Astrocyte (in vitro differentiated cells and primary cell): ENCODE results near the gene DUS2. TPM values are rescaled to one million over a fixed set of nuclear protein-coding genes. Genes with fewer than 3 reads are reported as not detected.
"Not testable (repeated sequence)": the region's sequence is repeated elsewhere in the genome, so short reads cannot be mapped to it uniquely, and the experiment has no call there.

Experiments
- DNase-seq: peaks from one replicate; pipeline ENCODE4 v3.0.0-alpha.2; 2010; ENCODE audit warnings: low read depth
- FAIRE-seq: peaks from 2 replicates; lab custom pipeline; 2011; peaks lifted over from hg19 to GRCh38; lab: Jason Lieb, UNC
- H2AFZ ChIP-seq: 2 replicates; pipeline ENCODE4 v1.6.0; 2012; ENCODE audit warnings: low read depth, low read length, inconsistent platforms
- H3K27ac ChIP-seq: 2 replicates; pipeline ENCODE4 v1.5.1; 2011; ENCODE audit warnings: low read depth, low read length, inconsistent platforms
- H3K27me3 ChIP-seq: 2 replicates; pipeline ENCODE4 v1.6.0; 2011; ENCODE audit warnings: low read length, inconsistent platforms; ENCODE audit not compliant: insufficient read depth
- H3K36me3 ChIP-seq: 2 replicates; pipeline ENCODE4 v1.5.1; 2011; ENCODE audit warnings: low read length, inconsistent platforms; ENCODE audit not compliant: insufficient read depth
- H3K4me1 ChIP-seq: 2 replicates; pipeline ENCODE4 v1.5.1; 2011; ENCODE audit warnings: low read length, inconsistent platforms; ENCODE audit not compliant: insufficient read depth
- H3K4me2 ChIP-seq: 2 replicates; pipeline ENCODE4 v1.6.0; 2012; ENCODE audit warnings: low read length, inconsistent platforms
- H3K4me3 ChIP-seq: 2 replicates; pipeline ENCODE4 v1.5.1; 2011; ENCODE audit warnings: low read depth, mild to moderate bottlenecking, low read length, inconsistent platforms; ENCODE audit not compliant: insufficient read depth
- H3K79me2 ChIP-seq: 2 replicates; pipeline ENCODE4 v1.6.0; 2012; ENCODE audit warnings: mild to moderate bottlenecking, low read length, inconsistent platforms; ENCODE audit not compliant: insufficient read depth
- H3K9ac ChIP-seq: 2 replicates; pipeline ENCODE4 v1.6.0; 2012; ENCODE audit warnings: mild to moderate bottlenecking, low read length, inconsistent platforms
- H3K9me3 ChIP-seq: 2 replicates; pipeline ENCODE4 v1.5.1; 2012; ENCODE audit warnings: low read depth, mild to moderate bottlenecking, low read length, inconsistent platforms; ENCODE audit not compliant: insufficient read depth
- H4K20me1 ChIP-seq: 2 replicates; pipeline ENCODE4 v1.6.0; 2012; ENCODE audit warnings: low read length, inconsistent platforms; ENCODE audit not compliant: insufficient read depth
- H3K27ac Mint-ChIP-seq: one replicate; pipeline ENCODE4 v1.8.0; 2021; ENCODE audit warnings: mild to moderate bottlenecking, mixed read lengths; ENCODE audit not compliant: unreplicated experiment
- H3K27me3 Mint-ChIP-seq: one replicate; pipeline ENCODE4 v1.8.0; 2021; ENCODE audit warnings: low read depth, mixed read lengths; ENCODE audit not compliant: unreplicated experiment
- H3K36me3 Mint-ChIP-seq: one replicate; pipeline ENCODE4 v1.8.0; 2021; ENCODE audit warnings: low read depth, mixed read lengths; ENCODE audit not compliant: unreplicated experiment
- H3K4me1 Mint-ChIP-seq: one replicate; pipeline ENCODE4 v1.8.0; 2021; ENCODE audit warnings: low read depth, mixed read lengths; ENCODE audit not compliant: unreplicated experiment
- H3K4me3 Mint-ChIP-seq: one replicate; pipeline ENCODE4 v1.8.0; 2021; ENCODE audit warnings: mild to moderate bottlenecking, moderate library complexity, mixed read lengths; ENCODE audit not compliant: unreplicated experiment
- H3K9me3 Mint-ChIP-seq: one replicate; pipeline ENCODE4 v1.8.0; 2021; ENCODE audit warnings: mild to moderate bottlenecking, mixed read lengths; ENCODE audit not compliant: unreplicated experiment
- EZH2 ChIP-seq: IDR thresholded peaks from 2 replicates; pipeline ENCODE4 v1.6.1; 2012; ENCODE audit warnings: mild to moderate bottlenecking, low read length, inconsistent platforms; ENCODE audit not compliant: insufficient read depth
- total RNA-seq: library from RNA; stranded (reverse); gene quantifications from 2 replicates; pipeline ENCODE4 v1.2.1, GENCODE V29; 2021
- TF ChIP-seq, protein P1 (sequence below): IDR thresholded peaks from 2 replicates; pipeline ENCODE4 v1.5.1; 2011; ENCODE audit warnings: low read depth, mild to moderate bottlenecking, inconsistent platforms, low read length, moderate library complexity; ENCODE audit not compliant: insufficient read depth

DUS2 gene
- total RNA-seq, 1 donor from 2014 or later, result 14.9 TPM

DNA sequence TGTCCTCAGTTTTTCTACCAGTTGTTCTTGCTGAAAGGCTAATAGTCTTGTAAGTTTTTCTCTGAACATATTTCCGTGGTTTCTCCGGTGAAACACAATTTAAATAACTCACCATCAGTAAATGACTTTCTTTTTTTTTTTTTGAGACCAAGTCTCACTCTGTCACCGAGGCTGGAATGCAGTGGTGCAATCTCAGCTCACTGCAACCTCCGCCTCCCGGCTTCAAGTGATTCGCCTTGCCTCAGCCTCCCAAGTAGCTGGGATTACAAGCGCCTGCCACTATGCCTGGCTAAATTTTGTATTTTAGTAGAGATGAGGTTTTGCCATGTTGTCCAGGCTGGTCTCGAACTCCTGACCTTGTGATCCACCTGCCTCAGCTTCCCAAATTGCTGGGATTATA, 91.9 kb downstream of the DUS2 start:
- Histone ChIP-seq H3K79me2 (peaks cover 81% of the 10 kb centered on the region), H4K20me1 (peaks cover 79% of the 10 kb centered on the region)
- FAIRE-seq, result not testable (repeated sequence)

DNA sequence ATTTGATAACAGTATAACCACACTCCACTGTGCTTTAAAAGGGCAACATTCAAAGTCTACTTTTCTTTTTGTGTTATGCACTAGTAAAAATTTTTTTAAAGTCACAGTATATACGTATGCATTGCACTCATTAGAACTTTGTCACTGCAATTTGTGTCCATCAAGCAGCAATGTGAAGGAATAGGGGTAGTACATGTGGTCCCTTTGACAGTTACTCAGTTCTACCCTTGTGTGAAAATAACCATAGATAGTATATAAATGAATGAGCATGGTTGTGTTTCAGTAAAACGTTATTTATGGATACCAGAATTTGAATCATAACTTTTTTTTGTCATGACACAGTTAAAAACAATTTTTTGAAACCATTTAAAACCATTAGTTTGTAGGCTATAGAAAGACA, 92.8 kb downstream of the DUS2 start:
- peaks cover 1% of the 10 kb centered on the region for H3K4me1 Mint-ChIP-seq
- DNase-seq, result no peak
- H3K27ac ChIP-seq, result no peak overlapping the region
- no peak overlapping the region for H3K4me2 ChIP-seq
- H3K27ac Mint-ChIP-seq, result no peak overlapping the region
- TF ChIP-seq EZH2, result no peak
- TF ChIP-seq, protein P1, sequence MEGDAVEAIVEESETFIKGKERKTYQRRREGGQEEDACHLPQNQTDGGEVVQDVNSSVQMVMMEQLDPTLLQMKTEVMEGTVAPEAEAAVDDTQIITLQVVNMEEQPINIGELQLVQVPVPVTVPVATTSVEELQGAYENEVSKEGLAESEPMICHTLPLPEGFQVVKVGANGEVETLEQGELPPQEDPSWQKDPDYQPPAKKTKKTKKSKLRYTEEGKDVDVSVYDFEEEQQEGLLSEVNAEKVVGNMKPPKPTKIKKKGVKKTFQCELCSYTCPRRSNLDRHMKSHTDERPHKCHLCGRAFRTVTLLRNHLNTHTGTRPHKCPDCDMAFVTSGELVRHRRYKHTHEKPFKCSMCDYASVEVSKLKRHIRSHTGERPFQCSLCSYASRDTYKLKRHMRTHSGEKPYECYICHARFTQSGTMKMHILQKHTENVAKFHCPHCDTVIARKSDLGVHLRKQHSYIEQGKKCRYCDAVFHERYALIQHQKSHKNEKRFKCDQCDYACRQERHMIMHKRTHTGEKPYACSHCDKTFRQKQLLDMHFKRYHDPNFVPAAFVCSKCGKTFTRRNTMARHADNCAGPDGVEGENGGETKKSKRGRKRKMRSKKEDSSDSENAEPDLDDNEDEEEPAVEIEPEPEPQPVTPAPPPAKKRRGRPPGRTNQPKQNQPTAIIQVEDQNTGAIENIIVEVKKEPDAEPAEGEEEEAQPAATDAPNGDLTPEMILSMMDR, result no peak
- H2AFZ ChIP-seq, result no peak overlapping the region
- no peak overlapping the region for H3K4me3 Mint-ChIP-seq
- H3K4me1 ChIP-seq, result no peaks in the 10 kb centered on the region
- H3K9ac ChIP-seq, result no peak overlapping the region
- no peak overlapping the region for H3K4me3 ChIP-seq
- no peaks in the 10 kb centered on the region for H3K36me3 Mint-ChIP-seq
- H4K20me1 ChIP-seq, result peaks cover 75% of the 10 kb centered on the region
- peaks cover 10% of the 10 kb centered on the region for H3K9me3 Mint-ChIP-seq
- no peaks in the 10 kb centered on the region for H3K27me3 Mint-ChIP-seq
- no peak for FAIRE-seq
- H3K9me3 ChIP-seq, result no peaks in the 10 kb centered on the region
- no peaks in the 10 kb centered on the region for H3K36me3 ChIP-seq
- H3K27me3 ChIP-seq, result no peaks in the 10 kb centered on the region
- peaks cover 81% of the 10 kb centered on the region for H3K79me2 ChIP-seq

More for the DNA sequence above, 91.9 kb downstream of the DUS2 start:
- not testable (repeated sequence) for H3K36me3 Mint-ChIP-seq, H3K27ac ChIP-seq, H3K4me1 Mint-ChIP-seq, DNase-seq, H2AFZ ChIP-seq, H3K4me3 ChIP-seq, H3K27me3 ChIP-seq, H3K4me2 ChIP-seq, H3K27me3 Mint-ChIP-seq, H3K4me3 Mint-ChIP-seq, H3K9ac ChIP-seq, H3K36me3 ChIP-seq, H3K4me1 ChIP-seq, H3K9me3 ChIP-seq
- Mint-ChIP-seq H3K9me3 (peaks cover 14% of the 10 kb centered on the region), H3K27ac (peak overlapping the region; percentile 56)

DNA sequence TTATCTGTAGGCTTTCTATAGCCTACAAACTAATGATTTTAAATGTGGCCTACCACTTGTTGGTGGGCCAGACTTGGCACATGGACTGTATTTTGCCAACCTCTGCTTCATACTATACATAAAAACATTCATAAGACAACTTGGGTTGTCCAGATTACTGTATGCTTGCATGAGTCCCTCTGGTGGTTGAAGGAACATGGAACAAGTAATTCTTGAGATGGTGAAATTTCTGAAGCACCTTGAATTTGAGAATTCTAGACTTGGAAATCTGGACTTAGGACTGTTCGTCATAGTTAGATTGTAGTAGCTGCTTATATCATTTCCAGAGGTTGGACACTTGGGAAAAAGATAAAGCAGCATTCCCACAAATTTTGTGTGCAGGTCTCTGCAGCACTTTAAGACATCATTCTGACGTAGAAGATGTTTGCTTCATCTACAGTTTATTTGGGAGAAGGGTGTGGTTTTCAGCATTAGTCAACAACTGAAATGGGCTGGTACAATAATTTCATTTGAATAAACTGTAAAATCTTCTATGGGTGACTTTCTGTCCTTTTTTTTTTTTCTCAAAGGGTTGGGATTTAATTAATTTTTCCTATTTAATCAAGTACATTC, 93.3 kb downstream of the DUS2 start:
- H3K9me3 Mint-ChIP-seq, result peaks cover 5% of the 10 kb centered on the region
- H3K9me3 ChIP-seq, result no peaks in the 10 kb centered on the region
- no peaks in the 10 kb centered on the region for H3K36me3 ChIP-seq
- no peak overlapping the region for H3K4me2 ChIP-seq
- TF ChIP-seq, protein P1, result peak; percentile 42
- no peak for TF ChIP-seq EZH2
- no peak overlapping the region for H3K27ac Mint-ChIP-seq
- no peak overlapping the region for H3K27ac ChIP-seq
- H4K20me1 ChIP-seq, result peaks cover 72% of the 10 kb centered on the region
- DNase-seq, result peak; percentile 13
- H3K4me1 ChIP-seq, result no peaks in the 10 kb centered on the region
- H3K4me3 Mint-ChIP-seq, result no peak overlapping the region
- H3K9ac ChIP-seq, result no peak overlapping the region
- no peak overlapping the region for H3K4me3 ChIP-seq
- peaks cover 80% of the 10 kb centered on the region for H3K79me2 ChIP-seq
- no peaks in the 10 kb centered on the region for H3K27me3 ChIP-seq
- no peaks in the 10 kb centered on the region for H3K36me3 Mint-ChIP-seq
- no peak overlapping the region for H2AFZ ChIP-seq
- FAIRE-seq, result peak; percentile 29
- no peaks in the 10 kb centered on the region for H3K27me3 Mint-ChIP-seq
- H3K4me1 Mint-ChIP-seq, result peaks cover 1% of the 10 kb centered on the region
